HG02981 (cell line): Measurements from ENCODE around the gene PRAC1.

Source experiments
- ATAC-seq: cut with Tn5 transposase; IDR thresholded peaks from one replicate; pipeline ENCODE4 v1.9.1; 2021; ENCODE audit warnings: mild to moderate bottlenecking, moderate library complexity; ENCODE audit not compliant: unreplicated experiment

PRAC1 gene

DNA sequence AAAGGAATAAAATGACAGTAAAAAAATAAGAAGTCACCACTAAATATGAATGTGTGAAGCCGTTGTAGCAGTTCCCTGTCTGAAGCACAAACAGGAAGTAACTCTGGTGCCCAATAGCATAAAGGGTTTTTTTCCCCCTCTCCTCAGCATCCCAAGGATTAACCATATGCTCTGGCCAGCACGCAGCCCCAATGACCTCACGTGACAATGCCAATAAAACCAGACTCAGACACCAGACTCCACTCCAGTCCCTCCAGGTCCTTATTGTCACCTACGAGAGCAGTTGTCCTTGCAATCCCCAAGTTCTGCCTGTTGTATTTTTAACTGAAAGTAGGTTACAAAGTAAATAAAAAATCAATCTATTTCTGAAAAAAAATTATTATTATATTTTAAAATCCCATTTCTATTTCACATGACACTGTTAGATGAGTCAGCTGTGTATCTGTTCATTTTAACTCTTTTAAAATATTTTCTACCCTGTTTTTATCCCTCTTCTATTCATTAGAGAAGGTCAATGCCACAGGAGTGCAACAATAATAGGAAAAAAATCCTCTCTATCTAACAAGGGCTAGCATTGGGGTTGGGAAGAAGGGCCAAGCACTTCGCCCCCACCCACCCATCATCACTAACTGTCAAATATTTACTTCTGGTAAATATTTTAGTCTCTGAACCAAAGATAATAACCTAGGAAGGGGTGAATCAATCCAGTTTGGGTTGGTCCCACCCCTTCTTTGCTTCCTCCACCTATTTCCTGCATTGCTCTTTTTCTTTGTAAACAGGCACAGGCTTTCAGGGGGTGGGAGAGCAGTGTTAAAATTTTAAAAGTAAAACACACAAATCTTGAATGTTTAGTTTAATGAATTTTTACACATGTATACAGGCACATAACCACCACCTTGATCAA lies 6.6 kb downstream of the PRAC1 start:
- no peak for ATAC-seq

DNA sequence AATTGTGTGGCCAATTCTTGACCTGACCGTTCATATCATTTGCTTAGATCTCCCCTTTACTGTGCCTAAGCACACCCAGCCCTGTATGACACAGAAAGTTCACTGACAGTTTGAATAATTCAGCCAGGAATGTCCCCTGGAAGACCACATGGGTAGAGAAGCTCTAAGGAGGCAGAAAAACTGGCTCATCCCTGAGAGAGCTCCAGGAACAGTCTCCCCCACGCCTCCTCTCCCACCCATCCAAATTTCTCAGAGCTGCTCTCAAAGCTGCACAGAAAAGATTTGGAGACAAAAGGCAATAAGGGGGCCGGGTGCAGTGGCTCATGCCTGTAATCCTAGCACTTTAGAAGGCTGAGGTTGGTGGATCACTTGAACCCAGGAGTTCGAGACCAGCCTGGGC lies 11.2 kb downstream of the PRAC1 start:
- ATAC-seq: no peak

DNA sequence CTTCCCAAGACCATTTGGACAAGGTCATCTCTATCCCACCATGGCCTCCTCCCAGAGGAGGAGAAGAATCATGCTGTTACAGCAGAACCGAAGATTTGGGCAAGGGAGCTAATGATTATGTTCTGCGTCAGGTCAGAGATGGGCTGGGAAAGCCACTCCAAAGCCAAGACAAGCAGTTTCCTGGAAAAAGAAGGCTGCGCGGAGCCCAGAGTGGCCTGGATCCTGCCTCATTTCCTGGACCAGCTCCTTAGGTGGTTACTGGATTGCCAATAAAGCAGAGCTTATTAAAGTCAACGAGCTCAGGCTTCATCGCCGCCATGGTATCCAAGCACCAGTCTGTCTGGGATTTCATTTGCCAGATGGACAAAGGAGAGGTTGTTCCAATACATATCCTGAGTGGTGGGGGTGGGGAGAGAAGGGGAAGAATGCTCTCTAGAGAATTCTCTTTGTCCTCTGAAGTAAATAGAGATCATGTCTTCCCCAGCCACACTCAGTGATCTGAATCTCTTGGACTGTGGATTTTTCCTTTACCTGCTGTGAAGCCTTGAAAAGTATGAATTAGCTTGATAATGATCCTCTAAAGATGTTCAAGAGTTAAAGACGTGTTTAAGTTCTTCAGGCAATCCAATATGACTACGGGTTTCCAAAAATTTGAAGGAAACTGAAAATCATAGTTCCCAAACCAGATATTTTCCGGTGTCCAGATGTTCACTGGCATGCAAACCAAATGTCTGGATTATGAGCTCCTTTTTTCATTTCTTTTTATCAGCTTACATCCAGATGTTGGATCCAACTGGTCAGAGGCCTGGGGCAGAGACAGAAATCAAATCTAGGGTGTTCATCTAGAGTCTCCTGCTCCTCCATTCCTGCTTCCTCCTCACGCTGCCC lies 17.7 kb downstream of the PRAC1 start:
- ATAC-seq: no peak

DNA sequence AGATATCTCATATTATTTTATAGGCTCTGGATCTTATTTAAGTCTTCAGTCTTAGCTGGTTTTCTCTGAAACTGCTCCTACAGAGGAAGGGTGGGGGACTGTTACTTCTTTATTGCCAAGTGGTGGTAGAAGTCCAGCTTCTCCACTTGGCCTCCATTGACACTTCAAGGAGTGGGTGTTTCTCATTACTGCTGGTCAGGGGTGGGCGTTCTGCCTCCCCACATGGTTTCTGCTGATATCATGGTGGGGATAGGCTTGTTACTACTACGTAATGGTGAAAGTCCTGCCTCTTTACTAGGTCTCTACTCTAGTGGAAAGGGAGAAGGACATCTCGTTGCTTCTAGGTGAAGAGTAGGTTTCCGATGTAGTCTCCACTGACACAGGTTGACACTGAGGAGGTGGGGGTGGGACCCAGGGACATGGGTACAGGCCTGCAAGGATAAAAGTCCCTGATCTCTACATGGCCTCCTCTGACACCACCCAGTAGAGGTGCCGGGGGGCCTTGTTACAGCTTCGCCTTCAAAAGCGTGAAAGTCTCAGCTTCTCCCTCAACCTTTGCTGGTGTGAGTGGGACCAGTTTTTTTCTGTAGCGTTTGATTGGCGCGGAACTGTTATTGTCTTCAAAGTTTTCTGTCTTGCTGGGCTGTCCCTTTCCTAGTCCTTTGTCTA lies 20.3 kb downstream of the PRAC1 start:
- no peak for ATAC-seq

DNA sequence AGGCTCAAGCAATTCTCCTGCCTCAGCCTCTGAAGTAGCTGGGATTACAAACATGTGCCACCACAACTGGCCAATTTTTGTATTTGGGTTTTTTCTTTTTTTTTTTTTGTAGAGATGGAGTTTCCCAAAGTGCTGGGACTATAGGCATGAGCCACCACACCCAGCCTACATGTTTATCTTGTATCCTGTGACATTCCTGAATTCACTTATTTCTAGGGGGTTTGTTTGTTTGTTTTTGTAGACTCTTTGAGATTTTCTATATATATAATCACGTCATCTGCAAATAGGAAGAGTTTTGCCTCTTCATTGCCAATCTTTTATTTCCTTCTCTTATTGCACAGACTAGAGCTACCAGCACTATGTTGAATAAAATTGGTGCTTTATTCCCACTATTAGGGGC lies 29.1 kb downstream of the PRAC1 start:
- no peak for ATAC-seq

DNA sequence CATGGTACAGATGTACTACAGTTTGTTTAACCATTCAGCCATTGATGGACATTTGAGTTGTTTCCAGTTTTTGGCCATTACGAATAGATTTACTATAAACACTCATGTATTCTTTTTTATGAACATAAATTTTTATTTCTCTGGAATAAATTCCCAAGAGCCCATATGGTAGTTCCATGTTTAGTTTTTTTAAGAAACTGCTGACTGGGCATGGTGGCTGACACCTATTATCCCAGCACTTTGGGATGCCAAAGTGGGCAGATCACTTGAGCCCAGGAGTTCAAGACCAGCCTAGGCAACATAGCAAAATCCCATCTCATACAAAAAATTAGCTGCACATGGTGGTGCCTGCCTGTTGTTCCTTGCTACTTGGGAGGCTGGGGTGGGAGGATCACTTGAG lies 30.3 kb downstream of the PRAC1 start:
- ATAC-seq: no peak

DNA sequence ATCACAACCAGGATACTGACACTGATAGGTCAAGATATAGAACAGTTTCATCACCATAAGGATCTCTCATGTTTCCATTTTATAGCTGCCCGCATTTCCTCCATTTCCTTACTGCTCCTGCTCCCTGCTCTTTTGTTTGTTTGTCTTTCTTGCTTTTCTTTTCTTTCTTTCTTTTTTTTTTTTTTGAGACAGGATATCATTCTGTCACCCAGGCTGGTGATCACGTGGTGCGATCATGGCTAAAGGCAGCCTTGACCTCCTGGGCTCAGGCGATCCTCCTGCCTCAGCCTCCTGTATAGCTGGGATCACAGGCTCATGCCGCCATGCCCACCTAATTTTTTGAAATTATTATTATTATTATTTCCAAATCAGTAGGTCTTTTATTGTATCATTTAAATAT lies 31.7 kb downstream of the PRAC1 start:
- no peak for ATAC-seq

DNA sequence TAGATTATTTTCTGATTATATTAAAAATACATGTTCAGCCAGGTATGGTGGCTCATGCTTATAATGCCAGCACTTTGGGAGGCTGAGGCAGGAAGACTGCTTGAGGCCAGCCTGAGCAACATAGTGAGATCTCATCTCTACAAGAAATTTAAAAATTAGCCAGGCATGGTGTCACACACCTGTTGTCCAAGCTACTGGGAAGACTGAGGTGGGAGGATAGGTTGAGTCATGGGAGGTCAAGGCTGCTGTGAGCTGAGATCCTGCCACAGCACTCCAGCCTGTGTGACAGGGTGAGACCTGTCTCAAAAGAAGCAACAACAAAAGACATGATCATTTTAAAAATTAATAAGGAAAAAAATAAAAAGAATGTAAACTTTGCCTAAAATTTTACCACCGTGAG lies 40.7 kb downstream of the PRAC1 start:
- ATAC-seq: no peak

DNA sequence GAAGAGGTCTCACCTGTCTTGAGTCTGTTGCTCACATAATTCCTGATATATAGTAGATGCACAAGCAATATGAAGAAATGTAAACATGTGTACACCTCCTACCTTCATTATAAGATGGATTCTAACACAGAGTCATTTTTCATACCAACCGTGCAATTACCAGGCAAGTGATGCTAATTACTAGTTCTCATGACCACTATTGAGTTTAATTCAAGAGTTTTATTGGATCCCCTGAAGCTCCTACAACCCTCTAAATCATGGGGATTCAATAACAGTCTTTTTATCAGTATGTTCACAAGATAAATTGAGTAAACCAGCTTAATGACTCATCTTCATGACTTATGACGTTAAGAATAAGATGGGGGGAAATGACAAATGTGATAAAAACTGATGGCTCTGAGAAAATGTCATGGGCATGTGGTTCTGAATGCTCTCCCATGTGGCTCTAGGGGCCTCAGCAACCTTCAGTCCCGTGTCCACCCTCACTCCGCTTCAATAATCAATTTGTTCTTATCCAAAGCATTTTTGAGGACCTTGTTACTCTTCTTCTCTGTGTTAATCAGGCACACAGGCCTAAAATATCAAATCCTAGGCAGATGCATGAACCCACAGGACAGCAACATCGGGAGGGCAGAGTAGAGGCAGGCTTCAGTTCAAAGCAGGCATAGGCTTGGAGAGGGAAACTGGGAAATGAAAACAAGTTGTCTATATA lies 42.8 kb downstream of the PRAC1 start:
- ATAC-seq: no peak

DNA sequence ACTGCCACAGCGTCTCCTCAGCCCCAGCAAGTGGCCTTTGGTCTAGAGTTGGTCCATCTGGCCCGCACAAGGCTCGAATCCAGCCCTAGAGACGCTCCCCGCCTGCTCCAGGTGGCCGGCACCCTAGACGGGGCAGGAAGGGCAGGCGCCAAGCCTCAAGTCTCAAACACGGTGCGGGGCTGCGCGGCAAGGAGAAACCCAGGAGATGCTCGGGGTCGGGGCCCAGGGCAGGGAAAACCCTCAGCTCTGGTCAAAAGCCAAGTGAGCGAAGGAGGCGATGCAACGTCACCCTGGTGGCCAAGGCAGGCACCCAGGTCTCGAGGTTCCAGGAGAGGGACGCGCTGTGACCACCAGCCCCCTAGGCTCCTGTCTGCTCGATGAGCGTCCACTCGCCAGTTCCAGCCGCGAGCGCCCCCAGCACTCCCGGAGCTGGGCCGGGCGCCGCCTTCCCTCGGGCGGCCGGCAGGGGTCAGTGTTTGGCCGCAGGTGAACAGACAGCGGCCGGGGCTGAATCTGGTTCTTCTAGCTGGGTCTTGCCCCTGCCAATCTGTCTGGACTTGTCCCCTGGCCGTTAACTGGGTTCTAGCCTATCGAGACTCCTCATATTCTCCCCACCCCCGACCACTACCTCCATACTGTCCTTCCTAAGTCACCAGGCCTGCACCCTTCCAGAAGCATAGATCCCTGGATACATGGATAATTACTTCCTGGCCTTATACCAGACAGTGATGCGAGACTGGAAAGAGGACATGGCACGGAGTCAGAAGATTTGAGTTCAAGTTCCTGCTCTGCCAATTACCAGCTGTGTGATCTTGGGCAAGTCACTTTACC lies 44.0 kb downstream of the PRAC1 start:
- ATAC-seq: peak; percentile 54

DNA sequence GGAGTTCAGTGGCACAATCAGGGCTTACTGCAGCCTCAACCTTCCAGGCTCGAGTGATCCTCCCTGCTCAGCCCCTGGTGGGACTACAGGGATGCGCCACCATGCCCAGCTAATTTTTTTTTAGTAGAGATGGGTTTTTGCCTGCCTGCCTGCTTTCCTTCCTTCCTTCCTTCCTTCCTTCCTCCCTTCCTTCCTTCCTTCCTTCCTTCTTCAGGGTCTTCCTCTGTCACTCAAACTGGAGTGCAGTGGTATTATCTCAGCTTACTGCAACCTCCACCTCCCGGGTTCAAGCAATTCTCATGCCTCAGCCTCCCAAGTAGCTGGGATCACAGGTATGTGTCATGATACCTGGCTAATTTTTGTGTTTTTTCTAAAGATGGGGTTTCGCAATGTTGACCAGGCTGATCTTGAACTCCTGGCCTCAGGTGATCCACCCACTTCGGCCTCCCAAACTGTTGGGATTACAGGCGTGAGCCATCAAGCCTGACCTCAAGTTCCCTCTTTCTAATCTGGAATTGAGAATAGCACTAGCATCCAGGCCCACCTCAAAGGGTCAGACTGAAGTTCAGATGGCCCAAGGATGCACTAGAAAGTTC lies 45.3 kb downstream of the PRAC1 start:
- no peak for ATAC-seq

DNA sequence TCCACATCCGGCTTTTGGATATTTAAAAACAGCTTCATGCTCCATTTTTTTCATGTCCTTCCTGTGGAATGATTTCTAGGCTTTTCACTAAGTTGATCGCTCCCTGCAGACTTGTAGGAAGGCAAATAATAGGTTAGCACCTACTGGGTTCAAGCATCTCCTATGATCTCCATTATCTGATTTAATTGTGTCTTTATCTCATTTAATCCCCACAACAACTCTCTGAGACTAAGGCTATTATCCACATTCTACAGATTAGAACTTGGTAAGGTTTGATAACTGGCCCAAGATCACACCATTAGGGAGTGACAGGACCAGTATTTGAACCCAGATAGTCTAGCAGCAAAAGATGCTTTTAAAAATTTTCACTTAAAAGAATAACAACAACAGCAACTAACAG lies 50.0 kb downstream of the PRAC1 start:
- ATAC-seq: no peak
